HG03575 (cell line): Measurements from ENCODE around the gene TRIOBP.
"Not testable (repeated sequence)": the region's sequence is repeated elsewhere in the genome, so short reads cannot be mapped to it uniquely, and the experiment has no call there.

Experiments
- ATAC-seq: cut with Tn5 transposase; IDR thresholded peaks from one replicate; pipeline ENCODE4 v1.9.1; 2021; ENCODE audit not compliant: unreplicated experiment, insufficient number of reproducible peaks, low FRiP score; ENCODE audit errors: extremely low read depth

Gene TRIOBP

DNA sequence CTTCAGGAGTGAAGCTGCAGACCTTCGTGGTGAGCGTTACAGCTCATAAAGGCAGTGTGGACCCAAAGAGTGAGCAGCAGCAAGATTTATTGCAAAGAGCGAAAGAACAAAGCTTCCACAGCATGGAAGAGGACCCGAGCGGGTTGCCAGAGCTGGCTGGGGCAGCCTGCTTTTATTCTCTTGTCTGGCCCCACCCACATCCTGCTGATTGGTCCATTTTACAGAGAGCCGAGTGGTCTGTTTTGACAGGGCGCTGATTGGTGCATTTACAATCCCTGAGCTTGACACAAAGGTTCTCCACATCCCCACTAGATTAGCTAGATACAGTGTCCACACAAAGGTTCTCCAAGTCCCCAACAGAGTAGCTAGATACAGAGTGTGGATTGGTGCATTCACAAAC is 20.4 kb downstream of the TRIOBP start:
- ATAC-seq = not testable (repeated sequence)

GRCh38 chr22:37717746-37718305 is 21.0 kb downstream of the TRIOBP start:
- ATAC-seq = not testable (repeated sequence)

DNA sequence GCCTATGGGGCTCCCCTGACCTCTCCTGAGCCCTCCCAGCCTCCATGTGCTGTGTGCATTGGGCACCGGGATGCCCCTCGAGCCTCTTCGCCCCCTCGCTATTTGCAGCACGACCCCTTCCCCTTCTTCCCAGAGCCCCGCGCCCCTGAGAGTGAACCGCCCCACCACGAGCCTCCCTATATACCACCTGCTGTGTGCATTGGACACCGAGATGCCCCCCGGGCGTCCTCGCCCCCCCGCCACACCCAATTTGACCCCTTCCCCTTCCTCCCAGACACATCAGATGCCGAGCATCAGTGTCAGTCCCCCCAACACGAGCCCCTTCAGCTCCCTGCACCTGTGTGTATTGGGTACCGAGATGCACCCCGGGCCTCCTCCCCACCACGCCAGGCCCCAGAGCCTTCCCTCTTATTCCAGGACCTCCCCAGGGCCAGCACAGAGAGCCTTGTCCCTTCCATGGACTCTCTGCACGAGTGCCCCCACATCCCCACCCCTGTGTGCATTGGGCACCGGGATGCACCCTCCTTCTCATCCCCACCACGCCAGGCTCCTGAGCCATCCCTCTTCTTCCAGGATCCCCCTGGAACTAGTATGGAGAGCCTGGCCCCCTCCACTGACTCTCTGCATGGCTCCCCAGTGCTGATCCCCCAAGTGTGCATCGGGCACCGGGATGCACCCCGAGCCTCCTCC is 28.8 kb downstream of the TRIOBP start:
- no peak for ATAC-seq

- ATAC-seq = no peak
Observed at GRCh38 chr22:37726241-37726887, 29.5 kb downstream of the TRIOBP start.

DNA sequence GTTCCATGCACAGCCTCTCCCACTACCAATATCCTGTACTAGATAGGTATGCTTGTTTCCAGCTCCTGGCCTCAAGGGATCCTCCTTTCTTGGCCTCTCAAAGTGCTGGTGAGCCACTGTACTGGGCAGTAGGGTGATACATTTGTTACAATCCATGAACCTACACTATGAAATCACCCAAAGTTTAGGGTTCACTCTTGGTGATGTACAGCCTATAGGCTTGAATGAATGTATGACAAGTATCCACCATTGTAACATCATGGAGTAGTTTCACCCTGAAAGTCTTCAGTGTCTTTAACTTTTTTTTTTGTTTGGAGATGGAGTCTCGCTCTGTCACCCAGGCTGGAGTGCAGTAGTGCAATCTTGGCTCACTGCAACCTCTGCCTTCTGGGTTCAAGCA is 31.8 kb downstream of the TRIOBP start:
- ATAC-seq = no peak

- ATAC-seq = no peak
Observed at GRCh38 chr22:37731804-37732471, 35.1 kb downstream of the TRIOBP start.

- ATAC-seq = no peak
Observed at GRCh38 chr22:37732699-37733607, 36.1 kb downstream of the TRIOBP start.

- ATAC-seq = no peak
Observed at GRCh38 chr22:37733625-37734401, 37.0 kb downstream of the TRIOBP start.

GRCh38 chr22:37734402-37734700 is 37.5 kb downstream of the TRIOBP start:
- ATAC-seq = no peak

GRCh38 chr22:37734964-37735451 is 38.2 kb downstream of the TRIOBP start:
- no peak for ATAC-seq

GRCh38 chr22:37739035-37739434 is 42.2 kb downstream of the TRIOBP start:
- no peak for ATAC-seq

DNA sequence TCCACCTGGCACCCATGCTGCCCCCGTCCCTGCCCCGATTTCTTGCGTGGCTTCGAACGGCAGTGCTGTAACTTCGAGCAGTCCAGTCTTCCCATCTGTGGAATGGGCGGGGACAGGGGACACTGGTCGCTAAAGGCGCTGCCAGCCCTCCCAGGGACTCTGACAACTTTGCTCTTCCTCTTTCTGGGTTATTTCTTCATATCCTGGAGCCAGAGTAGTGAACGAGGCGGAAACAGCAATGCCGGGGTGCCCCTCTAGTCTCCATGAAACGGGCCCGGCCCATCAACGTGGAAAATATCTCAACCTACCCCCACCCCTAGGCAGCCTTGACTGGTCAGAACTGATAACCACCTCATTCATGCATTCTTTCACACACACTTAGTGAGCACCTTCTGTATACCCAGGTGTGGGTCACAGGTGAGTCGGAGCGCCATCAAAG is 42.8 kb downstream of the TRIOBP start:
- no peak for ATAC-seq

DNA sequence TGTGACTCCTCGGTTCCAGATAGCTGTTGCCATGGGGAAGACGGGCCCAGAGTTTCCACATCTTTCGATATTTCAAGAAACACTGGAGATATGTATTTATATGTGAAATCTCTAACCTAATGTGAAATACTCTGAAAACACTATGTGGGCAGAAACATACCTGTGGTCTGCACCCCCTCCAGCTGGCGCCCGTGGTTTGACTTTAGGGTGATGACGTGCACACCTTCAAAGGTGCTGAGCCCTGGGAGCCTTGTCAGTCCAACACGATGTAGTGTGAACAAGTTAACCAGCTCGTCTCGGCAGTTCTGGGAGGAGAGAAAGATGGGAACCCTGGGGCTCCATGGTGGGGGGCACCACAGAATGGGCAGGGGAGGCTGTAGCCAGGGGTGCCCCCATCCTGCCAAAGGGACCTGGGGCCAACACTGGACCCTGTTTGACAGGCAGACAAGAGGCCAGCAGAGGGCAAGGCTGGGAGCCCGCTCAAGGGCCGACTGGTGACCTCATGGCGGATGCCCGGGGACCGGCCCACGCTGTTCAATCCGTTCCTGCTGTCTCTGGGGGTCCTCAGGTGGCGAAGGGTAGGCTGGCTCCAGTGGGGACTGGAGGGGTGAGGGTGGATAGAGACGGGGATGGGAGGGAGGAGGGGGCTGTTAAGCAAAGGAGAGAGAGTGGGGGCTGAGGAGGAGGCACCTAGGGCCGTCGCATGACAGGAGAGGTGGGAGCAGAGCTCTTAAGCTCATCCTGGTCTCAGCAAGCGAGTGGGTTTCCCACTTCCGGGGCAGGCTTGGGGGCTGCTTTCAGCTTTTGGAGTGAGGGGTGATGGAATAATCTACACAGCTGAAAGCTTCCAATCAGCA is 43.8 kb downstream of the TRIOBP start:
- no peak for ATAC-seq

DNA sequence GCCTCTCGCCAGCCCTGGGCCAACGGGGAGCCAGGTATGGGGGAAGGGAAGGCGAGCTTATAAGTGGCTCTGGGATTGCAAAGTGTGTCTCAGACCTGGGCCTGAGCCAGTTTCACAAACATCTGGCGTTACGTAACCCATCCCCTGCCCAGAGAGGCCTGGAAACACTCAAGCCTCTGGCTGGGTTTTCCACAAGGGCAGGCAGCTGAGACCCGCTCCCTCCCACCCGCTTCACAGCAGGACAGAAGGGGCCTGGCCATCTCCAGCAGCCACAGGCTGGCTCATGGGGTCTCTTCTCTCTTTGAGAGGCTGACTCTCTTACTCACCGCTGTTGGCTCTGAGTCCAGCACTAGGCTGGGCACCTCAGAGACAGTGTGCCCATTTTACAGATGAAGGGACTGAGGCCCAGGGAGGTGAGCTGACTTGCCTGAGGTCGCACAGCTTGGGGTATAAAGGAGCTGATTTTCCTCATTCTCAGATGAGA is 44.5 kb downstream of the TRIOBP start:
- no peak for ATAC-seq

- no peak for ATAC-seq
Observed at GRCh38 chr22:37742376-37743171, 45.7 kb downstream of the TRIOBP start.

GRCh38 chr22:37744589-37744988 is 47.7 kb downstream of the TRIOBP start:
- no peak for ATAC-seq
